CD4-positive, alpha-beta T cell treated with Interleukin-2 at 100 ng/mL for 4 hours (primary cell): Measurements from ENCODE around the gene SNRNP27.

Experiments
- DNase-seq: peaks from one replicate; pipeline ENCODE4 v3.0.0-alpha.2; 2020; ENCODE audit warnings: low spot score

SNRNP27 gene

GRCh38 chr2:69916106-69916505 is 22.4 kb downstream of the SNRNP27 start:
- DNase-seq: no peak

- no peak for DNase-seq
These were observed 24.1 kb downstream of the SNRNP27 start for GRCh38 chr2:69917852-69918251.

GRCh38 chr2:69918401-69918800 is 24.6 kb downstream of the SNRNP27 start:
- no peak for DNase-seq

- no peak for DNase-seq
These were observed 29.4 kb downstream of the SNRNP27 start for GRCh38 chr2:69923116-69923515.

GRCh38 chr2:69926849-69927515 is 33.2 kb downstream of the SNRNP27 start:
- no peak for DNase-seq

- no peak for DNase-seq
These were observed 38.3 kb downstream of the SNRNP27 start for GRCh38 chr2:69931832-69932595.

- no peak for DNase-seq
These were observed 38.8 kb downstream of the SNRNP27 start for GRCh38 chr2:69932596-69932922.

- no peak for DNase-seq
These were observed 39.6 kb downstream of the SNRNP27 start for GRCh38 chr2:69933254-69933828.

- no peak for DNase-seq
These were observed 40.3 kb downstream of the SNRNP27 start for GRCh38 chr2:69933839-69934613.

GRCh38 chr2:69934614-69934908 is 40.8 kb downstream of the SNRNP27 start:
- DNase-seq: no peak

GRCh38 chr2:69935011-69935410 is 41.3 kb downstream of the SNRNP27 start:
- no peak for DNase-seq

- DNase-seq: no peak
These were observed 43.1 kb downstream of the SNRNP27 start for GRCh38 chr2:69936906-69937305.

GRCh38 chr2:69937968-69938367 is 44.2 kb downstream of the SNRNP27 start:
- no peak for DNase-seq

GRCh38 chr2:69939722-69940121 is 46.0 kb downstream of the SNRNP27 start:
- no peak for DNase-seq

GRCh38 chr2:69940691-69941090 is 46.9 kb downstream of the SNRNP27 start:
- DNase-seq: no peak

- no peak for DNase-seq
These were observed 49.5 kb downstream of the SNRNP27 start for GRCh38 chr2:69943000-69943842.

- no peak for DNase-seq
These were observed 50.2 kb downstream of the SNRNP27 start for GRCh38 chr2:69943843-69944525.

- no peak for DNase-seq
These were observed 51.0 kb downstream of the SNRNP27 start for GRCh38 chr2:69944756-69945155.

GRCh38 chr2:69945441-69945840 is 51.7 kb downstream of the SNRNP27 start:
- no peak for DNase-seq

- DNase-seq: no peak
These were observed 52.2 kb downstream of the SNRNP27 start for GRCh38 chr2:69945941-69946340.
